GM18511 (cell line): Measurements from ENCODE around the gene QPCT.
A peak's percentile ranks its signal among the peaks of the same experiment; 100 is the strongest.
"Not testable (repeated sequence)": the region's sequence is repeated elsewhere in the genome, so short reads cannot be mapped to it uniquely, and the experiment has no call there.

Source experiments
- ATAC-seq: cut with Tn5 transposase; IDR thresholded peaks from one replicate; pipeline ENCODE4 v1.9.1; 2021; ENCODE audit warnings: mild to moderate bottlenecking, moderate library complexity; ENCODE audit not compliant: unreplicated experiment

QPCT gene

GRCh38 chr2:37357530-37357929 is 13.1 kb downstream of the QPCT start:
- no peak for ATAC-seq

- no peak for ATAC-seq
These were observed 14.0 kb downstream of the QPCT start for GRCh38 chr2:37358466-37358865.

GRCh38 chr2:37361216-37361815 is 16.9 kb downstream of the QPCT start:
- ATAC-seq, result no peak

GRCh38 chr2:37361994-37362698 is 17.7 kb downstream of the QPCT start:
- ATAC-seq, result no peak

GRCh38 chr2:37364351-37364750 is 19.9 kb downstream of the QPCT start:
- ATAC-seq, result no peak

GRCh38 chr2:37365669-37366068 is 21.2 kb downstream of the QPCT start:
- peak; percentile 88 for ATAC-seq

GRCh38 chr2:37366773-37367172 is 22.3 kb downstream of the QPCT start:
- no peak for ATAC-seq

GRCh38 chr2:37367310-37367709 is 22.9 kb downstream of the QPCT start:
- ATAC-seq, result no peak

GRCh38 chr2:37367984-37368383 is 23.6 kb downstream of the QPCT start:
- ATAC-seq, result no peak

- no peak for ATAC-seq
These were observed 26.2 kb downstream of the QPCT start for GRCh38 chr2:37370666-37371065.

GRCh38 chr2:37372000-37372399 is 27.6 kb downstream of the QPCT start:
- ATAC-seq, result no peak

GRCh38 chr2:37375741-37376288 is 31.4 kb downstream of the QPCT start:
- ATAC-seq, result peak; percentile 9

- ATAC-seq, result peak; percentile 93
These were observed 32.2 kb downstream of the QPCT start for GRCh38 chr2:37376421-37377186.

- peak; percentile 57 for ATAC-seq
These were observed 32.7 kb downstream of the QPCT start for GRCh38 chr2:37377187-37377532.

GRCh38 chr2:37378411-37378810 is 34.0 kb downstream of the QPCT start:
- ATAC-seq, result no peak

- ATAC-seq, result no peak
These were observed 35.5 kb downstream of the QPCT start for GRCh38 chr2:37379881-37380296.

GRCh38 chr2:37380787-37381186 is 36.4 kb downstream of the QPCT start:
- not testable (repeated sequence) for ATAC-seq

- not testable (repeated sequence) for ATAC-seq
These were observed 39.8 kb downstream of the QPCT start for GRCh38 chr2:37384261-37384660.

GRCh38 chr2:37387148-37387835 is 42.9 kb downstream of the QPCT start:
- no peak for ATAC-seq

GRCh38 chr2:37388074-37388473 is 43.6 kb downstream of the QPCT start:
- no peak for ATAC-seq

- ATAC-seq, result no peak
These were observed 45.0 kb downstream of the QPCT start for GRCh38 chr2:37389395-37389794.
